DMS 273 treated with DMSO at 0.1 percent for 48 hours (cell line): ENCODE results near the gene GYG2.
"Not testable (repeated sequence)": the region's sequence is repeated elsewhere in the genome, so short reads cannot be mapped to it uniquely, and the experiment has no call there.

Experiments used
- DNase-seq: peaks from one replicate; lab custom pipeline; 2025; lab: John Stamatoyannopoulos, UW

The GYG2 gene

GRCh38 chrX:2828344-2828958, at the start of gene GYG2:
Gene GYG2, plus strand, starts transcription at chrX:2828930. Its CDS starts 1,259 bp downstream, at chrX:2830189.
- DNase-seq = no peak

- not testable (repeated sequence) for DNase-seq
Observed at GRCh38 chrX:2780472-2781225, 48.1 kb upstream of the GYG2 start.

GRCh38 chrX:2781226-2781571, 47.5 kb upstream of the GYG2 start:
- DNase-seq = no peak

- DNase-seq = no peak
Observed at GRCh38 chrX:2781698-2782097, 47.0 kb upstream of the GYG2 start.

- DNase-seq = no peak
Observed at GRCh38 chrX:2782171-2782570, 46.6 kb upstream of the GYG2 start.

- DNase-seq = no peak
Observed at GRCh38 chrX:2782778-2783177, 46.0 kb upstream of the GYG2 start.

GRCh38 chrX:2784026-2784425, 44.7 kb upstream of the GYG2 start:
- no peak for DNase-seq

- no peak for DNase-seq
Observed at GRCh38 chrX:2785538-2785937, 43.2 kb upstream of the GYG2 start.

GRCh38 chrX:2788980-2789379, 39.8 kb upstream of the GYG2 start:
- no peak for DNase-seq

- no peak for DNase-seq
Observed at GRCh38 chrX:2789569-2789968, 39.2 kb upstream of the GYG2 start.

GRCh38 chrX:2793752-2794151, 35.0 kb upstream of the GYG2 start:
- no peak for DNase-seq

- DNase-seq = no peak
Observed at GRCh38 chrX:2794336-2794735, 34.4 kb upstream of the GYG2 start.

GRCh38 chrX:2796808-2797207, 31.9 kb upstream of the GYG2 start:
- not testable (repeated sequence) for DNase-seq

GRCh38 chrX:2799369-2799768, 29.4 kb upstream of the GYG2 start:
- DNase-seq = no peak

GRCh38 chrX:2799980-2800379, 28.8 kb upstream of the GYG2 start:
- not testable (repeated sequence) for DNase-seq

GRCh38 chrX:2801223-2801622, 27.5 kb upstream of the GYG2 start:
- no peak for DNase-seq

GRCh38 chrX:2802376-2803090, 26.2 kb upstream of the GYG2 start:
- DNase-seq = not testable (repeated sequence)

GRCh38 chrX:2803486-2803885, 25.2 kb upstream of the GYG2 start:
- not testable (repeated sequence) for DNase-seq

- not testable (repeated sequence) for DNase-seq
Observed at GRCh38 chrX:2804106-2804843, 24.5 kb upstream of the GYG2 start.

- not testable (repeated sequence) for DNase-seq
Observed at GRCh38 chrX:2804858-2805257, 23.9 kb upstream of the GYG2 start.

- DNase-seq = no peak
Observed at GRCh38 chrX:2811271-2811670, 17.5 kb upstream of the GYG2 start.

GRCh38 chrX:2812161-2812907, 16.4 kb upstream of the GYG2 start:
- peak; percentile 3 for DNase-seq
